ENCODE measurements around the gene SLC50A1.

Gene SLC50A1

GRCh38 chr1:155185783-155186066 is 50.1 kb downstream of the SLC50A1 start:
- no peak for DNase-seq

- DNase-seq: no peak
These were observed 50.6 kb downstream of the SLC50A1 start for GRCh38 chr1:155186067-155186793.

GRCh38 chr1:155186794-155187455 is 51.3 kb downstream of the SLC50A1 start:
- DNase-seq: no peak

DNA sequence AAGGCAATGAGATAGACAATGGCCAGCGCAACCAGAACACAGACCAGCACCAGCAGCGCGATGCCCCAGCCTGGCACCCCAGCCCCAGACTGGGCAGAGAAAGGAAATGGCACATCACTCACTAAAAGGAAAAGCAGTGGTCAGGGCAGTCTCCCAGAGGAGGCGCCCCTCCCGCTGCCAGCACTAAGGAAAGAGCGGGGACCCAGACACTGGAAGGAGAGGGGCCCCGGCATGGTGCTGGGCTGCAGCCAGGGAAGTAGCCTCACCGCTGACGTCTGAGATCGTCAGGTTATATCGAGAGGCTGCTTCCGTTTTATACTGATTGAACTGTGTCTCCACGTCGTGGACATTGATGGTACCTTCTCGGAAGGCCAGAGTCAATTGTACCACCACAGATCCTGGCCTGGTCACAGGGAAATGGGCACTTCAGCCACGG is 51.8 kb downstream of the SLC50A1 start:
- DNase-seq: no peak

DNA sequence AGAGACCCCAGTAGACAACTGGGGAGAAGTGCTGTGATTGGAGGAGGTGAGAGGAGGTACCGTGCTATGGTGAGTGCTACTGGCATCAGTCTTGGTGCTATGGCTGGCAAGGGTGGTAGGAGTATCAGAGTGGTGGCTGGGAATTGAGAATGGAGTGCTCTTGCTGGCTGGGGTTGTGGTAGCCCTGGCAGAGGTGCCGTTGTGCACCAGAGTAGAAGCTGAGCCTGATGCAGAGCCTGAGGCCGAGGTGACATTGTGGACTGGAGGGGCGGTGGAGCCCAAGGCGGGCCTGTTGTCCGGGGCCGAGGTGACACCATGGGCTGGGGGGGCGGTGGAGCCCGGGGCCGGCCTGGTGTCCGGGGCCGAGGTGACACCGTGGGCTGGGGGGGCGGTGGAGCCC is 52.6 kb downstream of the SLC50A1 start:
- no peak for DNase-seq
